HepG2 (cell line): Measurements from ENCODE around the gene ILDR2. TPM values are rescaled to one million over a fixed set of nuclear protein-coding genes. Genes with fewer than 3 reads are reported as not detected.

Experiments
- ATAC-seq: fragments of 200-7000 bp; cut with Tn5 transposase; 3 replicates; pipeline ENCODE4 v1.9.1; 2020; ENCODE audit warnings: mild to moderate bottlenecking, moderate library complexity
- BruUV-seq: library from RNA; stranded (reverse); fragments of 400-500 nt; replicated peaks from 2 replicates; lab custom pipeline; 2021; lab: Mats Ljungman, UMichigan
- CTCF ChIA-PET: fragments of 300-600 bp; formaldehyde crosslinking; extraction: SDS; loops from one replicate; lab custom pipeline; 2021; ENCODE audit warnings: low total read pairs, inconsistent platforms, low intra/inter-chr PET ratio; lab: Yijun Ruan, JAX
- POLR2A ChIA-PET: fragments of 350-600 bp; sonication (Branson Sonifier 250); formaldehyde crosslinking; loops from one replicate; lab custom pipeline; 2020; ENCODE audit warnings: antibody characterized with exemption, inconsistent platforms; lab: Yijun Ruan, JAX
- DNase-seq: peaks from one replicate; pipeline ENCODE4 v3.0.0-alpha.2; 2015; ENCODE audit warnings: low spot score
- FAIRE-seq: peaks from 3 replicates; lab custom pipeline; 2011; peaks lifted over from hg19 to GRCh38; lab: Jason Lieb, UNC
- H2AFZ ChIP-seq: one replicate; pipeline ENCODE4 v1.6.1; 2011; ENCODE audit warnings: low read length, inconsistent platforms
- H3K27ac ChIP-seq: fragments of 300-600 bp; 3 replicates; pipeline ENCODE4 v1.8.0; 2011; ENCODE audit warnings: mixed run types, mild to moderate bottlenecking, mixed read lengths, low read length, inconsistent platforms; ENCODE audit not compliant: insufficient read depth; ENCODE audit errors: extremely low read length
- H3K27me3 ChIP-seq, 2 experiments: fragments of 200-600 bp in 1 of 2; 2 replicates in 1 of 2; 3 replicates in 1 of 2; pipeline versions ENCODE4 v1.6.0 to v1.8.0; 2011; ENCODE audit warnings: low read length in 2 of 2, mild to moderate bottlenecking in 2 of 2, moderate library complexity in 2 of 2, inconsistent platforms in 1 of 2; ENCODE audit not compliant: insufficient read depth in 2 of 2, control insufficient read depth in 1 of 2
- H3K36me3 ChIP-seq, 2 experiments: fragments of 200-600 bp in 1 of 2; replicated peaks in 1 of 2; 2 replicates in 1 of 2; 3 replicates in 1 of 2; pipeline versions ENCODE4 v1.5.1 to v1.8.0; 2011; ENCODE audit warnings: low read length in 2 of 2, inconsistent platforms in 1 of 2; ENCODE audit not compliant: insufficient read depth in 2 of 2, control insufficient read depth in 1 of 2
- H3K4me1 ChIP-seq: 2 replicates; pipeline ENCODE4 v1.5.1; 2012; ENCODE audit warnings: low read length, inconsistent platforms; ENCODE audit not compliant: insufficient read depth
- H3K4me2 ChIP-seq: 2 replicates; pipeline ENCODE4 v1.6.0; 2011; ENCODE audit warnings: low read depth, low read length, inconsistent platforms
- H3K4me3 ChIP-seq, 3 experiments: fragments of 200-600 bp in 1 of 3; sonication (generic), shearing (Covaris generic) in 1 of 3; replicated peaks in 1 of 3; 2 replicates each; pipeline ENCODE4 v1.5.1; 2011 to 2016; ENCODE audit warnings: low read length in 3 of 3, inconsistent platforms in 2 of 3, low read depth in 2 of 3, mild to moderate bottlenecking in 2 of 3, control low read depth in 1 of 3, mixed read lengths in 1 of 3; ENCODE audit not compliant: insufficient read depth in 1 of 3
- H3K79me2 ChIP-seq: one replicate; pipeline ENCODE4 v1.6.1; 2011; ENCODE audit warnings: low read length, inconsistent platforms; ENCODE audit not compliant: insufficient read depth
- H3K9ac ChIP-seq: 2 replicates; pipeline ENCODE4 v1.6.0; 2011; ENCODE audit warnings: mild to moderate bottlenecking, low read depth, low read length, inconsistent platforms; ENCODE audit not compliant: insufficient read depth
- H3K9me3 ChIP-seq: 2 replicates; pipeline ENCODE4 v1.5.1; 2012; ENCODE audit warnings: mild to moderate bottlenecking, low read length
- H4K20me1 ChIP-seq: 2 replicates; pipeline ENCODE4 v1.6.0; 2011; ENCODE audit warnings: inconsistent platforms, mild to moderate bottlenecking, low read length, moderate library complexity; ENCODE audit not compliant: insufficient read depth
- HHEX ChIP-seq: IDR thresholded peaks from 2 replicates; pipeline ENCODE4 v1.6.1; 2016; ENCODE audit warnings: control low read depth
- HNRNPL ChIP-seq: fragments of 200-400 bp; formaldehyde crosslinking; IDR thresholded peaks from 2 replicates; pipeline ENCODE4 v1.6.1; 2017; ENCODE audit warnings: mild to moderate bottlenecking, low read depth, low read length
- IKZF5 ChIP-seq: IDR thresholded peaks from 2 replicates; pipeline ENCODE4 v1.6.1; 2018; ENCODE audit warnings: missing genetic modification reagents, mild to moderate bottlenecking, missing compliant biosample characterization
- JARID2 ChIP-seq: sonication (generic); formaldehyde crosslinking; IDR thresholded peaks from 2 replicates; pipeline ENCODE4 v1.8.1; 2023; ENCODE audit warnings: missing genetic modification reagents, inconsistent platforms; ENCODE audit not compliant: insufficient replicate concordance
- KAT2B ChIP-seq: fragments of 150-350 bp; IDR thresholded peaks from 2 replicates; pipeline ENCODE4 v1.6.1; 2014; ENCODE audit warnings: low read depth, low read length, borderline replicate concordance
- KLF15 ChIP-seq: sonication (generic); formaldehyde crosslinking; IDR thresholded peaks from 2 replicates; pipeline ENCODE4 v1.8.1; 2023; ENCODE audit warnings: borderline replicate concordance, mild to moderate bottlenecking, inconsistent platforms, missing genetic modification reagents, mixed read lengths
- NBN ChIP-seq: fragments of 450-650 bp; conservative IDR thresholded peaks from 2 replicates; pipeline ENCODE4 v1.6.1; 2017
- PHB2 ChIP-seq: fragments of 450-650 bp; IDR thresholded peaks from 2 replicates; pipeline ENCODE4 v1.6.1; 2018; ENCODE audit not compliant: partially characterized antibody
- SMAD3 ChIP-seq: sonication (generic); formaldehyde crosslinking; IDR thresholded peaks from 2 replicates; pipeline ENCODE4 v1.4.0; 2020; ENCODE audit warnings: missing genetic modification reagents
- SNAPC5 ChIP-seq: sonication (generic); formaldehyde crosslinking; IDR thresholded peaks from 2 replicates; pipeline ENCODE4 v1.8.1; 2023; ENCODE audit warnings: mild to moderate bottlenecking, missing genetic modification reagents, borderline replicate concordance
- TP53 ChIP-seq: sonication (generic); formaldehyde crosslinking; conservative IDR thresholded peaks from 2 replicates; pipeline ENCODE4 v1.4.0; 2020; ENCODE audit warnings: missing genetic modification reagents
- YEATS2 ChIP-seq: sonication (generic); formaldehyde crosslinking; IDR thresholded peaks from 2 replicates; pipeline ENCODE4 v1.4.0; 2020; ENCODE audit warnings: missing genetic modification reagents, borderline replicate concordance
- ZBTB2 ChIP-seq: sonication (generic); formaldehyde crosslinking; IDR thresholded peaks from 2 replicates; pipeline ENCODE4 v1.8.0; 2022; ENCODE audit warnings: low read depth, missing genetic modification reagents
- ZKSCAN1 ChIP-seq: fragments of 150-350 bp; IDR thresholded peaks from 2 replicates; pipeline ENCODE4 v1.6.1; 2014; ENCODE audit warnings: low read length
- ZNF781 ChIP-seq: sonication (generic); formaldehyde crosslinking; IDR thresholded peaks from 2 replicates; pipeline ENCODE4 v1.5.1; 2020; ENCODE audit warnings: borderline replicate concordance, mild to moderate bottlenecking, missing genetic modification reagents; ENCODE audit errors: not compliant biosample characterization
- ZNF790 ChIP-seq: sonication (generic); formaldehyde crosslinking; IDR thresholded peaks from 2 replicates; pipeline ENCODE4 v1.8.0; 2022; ENCODE audit warnings: missing genetic modification reagents, mild to moderate bottlenecking, borderline replicate concordance
- WGBS: methylation state at CpG from one replicate; pipeline ENCODE4 v1.1.6; 2017; ENCODE audit warnings: low lambda C conversion rate; 5-methylcytosine and 5-hydroxymethylcytosine counted together
- in situ Hi-C: cut with HindIII; loops from 2 replicates; pipeline ENCODE4 v1.10.0; 2017; ENCODE audit warnings: low pct_unique_long_range_greater_than_20kb; ENCODE audit not compliant: extremely low pct_ligation_motif_present
- intact Hi-C: fragments of 100-400 bp; cut with micrococcal nuclease; formaldehyde crosslinking; loops from one replicate; pipeline ENCODE4 v1.10.0; 2022; ENCODE audit not compliant: unreplicated experiment
- polyA plus RNA-seq, 8 experiments: library from polyadenylated mRNA; depleted of rRNA in 3 of 8; stranded (reverse) in 7 of 8; unstranded in 1 of 8; fragments of >200 nt; fragmentation: Illumina TruSeq in 4 of 8; extraction: Trizol in 4 of 8; gene quantifications; 2 replicates each; pipeline versions ENCODE4 v1.2.1 to v1.2.3, GENCODE V29; 2011 to 2016; ENCODE audit warnings: low read depth in 4 of 8, missing spikeins in 1 of 8, mixed read lengths in 1 of 8; ENCODE audit not compliant: insufficient read depth in 1 of 8
- total RNA-seq, 5 experiments: library from RNA; depleted of rRNA; stranded (reverse); fragments of >200 nt; fragmentation: Illumina TruSeq; extraction: Trizol; gene quantifications; 2 replicates each; pipeline ENCODE4 v1.2.3, GENCODE V29; 2016; ENCODE audit warnings: low read depth in 1 of 5

The ILDR2 gene
- total and polyA plus RNA-seq, 2 of the 13 experiments (the other 11 are each of a cell fraction or from before 2014, with no cell fraction given), result 0.04 TPM; not detected in 1

GRCh38 chr1:166915042-166915441 lies 60.3 kb downstream of the ILDR2 start (continued):
- TF ChIP-seq PHB2 (no peak), ZKSCAN1 (no peak), ZNF781 (CRISPR knock-in tag) (no peak), KLF15 (CRISPR knock-in tag) (no peak), SNAPC5 (CRISPR knock-in tag) (no peak), NBN (no peak), HNRNPL (no peak), YEATS2 (CRISPR knock-in tag) (no peak), IKZF5 (CRISPR knock-in tag) (no peak), KAT2B (no peak), HHEX (CRISPR knock-in tag) (no peak), TP53 (CRISPR knock-in tag) (no peak)

DNA sequence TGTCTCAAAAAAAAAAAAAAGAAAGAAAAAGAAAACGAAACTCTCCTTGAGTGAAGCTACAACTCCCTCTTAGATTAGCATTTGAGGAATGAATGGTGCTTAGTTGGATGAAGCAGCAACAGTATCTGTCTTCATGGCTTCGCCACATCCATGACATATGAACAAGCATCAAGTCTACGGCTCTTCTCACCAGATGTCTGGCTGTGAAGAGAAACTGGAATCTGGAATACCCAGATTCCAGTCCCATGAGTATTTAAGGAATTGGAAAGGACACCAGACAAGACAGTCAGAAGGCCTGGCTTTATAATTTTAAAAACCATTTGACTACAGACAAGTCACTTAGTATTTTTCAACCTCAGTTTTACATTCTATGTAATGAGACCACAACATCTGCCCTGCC lies 61.2 kb downstream of the ILDR2 start:
- Histone ChIP-seq H3K9me3 (no peaks in the 10 kb centered on the region), H3K27ac (no peak overlapping the region), H3K4me2 (no peak overlapping the region), H4K20me1 (no peaks in the 10 kb centered on the region), H3K4me3 (no peak overlapping the region), H3K36me3 (no peaks in the 10 kb centered on the region), H2AFZ (no peak overlapping the region), H3K9ac (no peak overlapping the region), H3K4me1 (no peaks in the 10 kb centered on the region), H3K27me3 (peaks cover 0 to 27% of the 10 kb centered on the region in 2 experiments; a peak in 3 of 5 replicates), H3K79me2 (no peaks in the 10 kb centered on the region)
- FAIRE-seq (no peak), DNase-seq (no peak), ATAC-seq (no peak)
- WGBS, result 0% methylated on average over 3 of the region's 3 CpGs
- in situ Hi-C loops, result loop anchor here (5.0 kb wide), 1 partner anchor 143 kb away; no protein-coding TSS in a partner anchor
- CTCF ChIA-PET, result no interaction called here
- TF ChIP-seq ZNF790 (CRISPR knock-in tag), result no peak
- TF ChIP-seq JARID2 (CRISPR knock-in tag), result no peak
- TF ChIP-seq ZBTB2 (CRISPR knock-in tag), result no peak
- no peak for TF ChIP-seq SMAD3 (CRISPR knock-in tag)
- intact Hi-C loops, result no loop called here
- POLR2A ChIA-PET, result no interaction called here
- BruUV-seq, result no TSS peak
